Esophagus squamous epithelium (tissue), 5 donors: ENCODE measurements around the gene LLCFC1. TPM values are rescaled to one million over a fixed set of nuclear protein-coding genes. Genes with fewer than 3 reads are reported as not detected.

Source experiments
- DNase-seq: peaks from one replicate; lab custom pipeline; 2025; lab: John Stamatoyannopoulos, UW
- H3K27ac ChIP-seq, 4 donors: fragments of 200-600 bp; sonication (generic); one replicate each; pipeline ENCODE4 v1.5.1; 2016 to 2019; ENCODE audit warnings: mild to moderate bottlenecking in 1 of 4
- H3K27me3 ChIP-seq, 4 donors: fragments of 200-600 bp; sonication (generic); 1 replicate in 3 of 4; 2 replicates in 1 of 4; pipeline versions ENCODE4 v1.5.1 to v1.6.0; 2017 to 2021; ENCODE audit warnings: antibody characterized with exemption in 1 of 4
- H3K36me3 ChIP-seq, 3 donors: fragments of 200-600 bp; sonication (generic); one replicate each; pipeline ENCODE4 v1.5.1; 2016 to 2019
- H3K4me1 ChIP-seq, 3 donors: fragments of 200-600 bp; sonication (generic); one replicate each; pipeline ENCODE4 v1.5.1; 2017 to 2019
- H3K4me3 ChIP-seq, 4 donors: fragments of 200-600 bp; sonication (generic); 1 replicate in 3 of 4; 2 replicates in 1 of 4; pipeline ENCODE4 v1.5.1; 2016 to 2019; ENCODE audit warnings: mild to moderate bottlenecking in 2 of 4, moderate library complexity in 1 of 4
- H3K9me3 ChIP-seq, 3 donors: fragments of 200-600 bp; sonication (generic); one replicate each; pipeline ENCODE4 v1.5.1; 2016 to 2019
- POLR2A ChIP-seq, 4 donors: fragments of 450-650 bp; IDR thresholded peaks; one replicate each; pipeline ENCODE4 v1.6.1; 2017; ENCODE audit warnings: antibody characterized with exemption in 4 of 4, mild to moderate bottlenecking in 4 of 4, moderate library complexity in 3 of 4
- WGBS, 2 donors: methylation state at CpG; one replicate each; pipeline ENCODE4 v1.1.5; 2018; 5-methylcytosine and 5-hydroxymethylcytosine counted together
- intact Hi-C: fragments of 100-400 bp; cut with DNase I; formaldehyde crosslinking; loops from one replicate; pipeline ENCODE4 v1.15.0; 2022
- total RNA-seq, 4 donors: library from RNA; depleted of rRNA; stranded (reverse); fragments of >200 nt; gene quantifications; one replicate each; pipeline ENCODE4 v1.1.0, GENCODE V29; 2016
- TF ChIP-seq, protein P1 (sequence below), 6 experiments: fragments of 450-650 bp in 4 of 6; fragments of 200-600 bp in 2 of 6; sonication (generic) in 2 of 6; IDR thresholded peaks; one replicate each; pipeline ENCODE4 v1.5.1; 2016 to 2019; ENCODE audit warnings: antibody characterized with exemption in 6 of 6, mild to moderate bottlenecking in 4 of 6, moderate library complexity in 4 of 6
- donor health status: DM: yes; HTN: yes; CAD: no.

The LLCFC1 gene
- total RNA-seq, 4 donors from 2014 or later, result not detected

DNA sequence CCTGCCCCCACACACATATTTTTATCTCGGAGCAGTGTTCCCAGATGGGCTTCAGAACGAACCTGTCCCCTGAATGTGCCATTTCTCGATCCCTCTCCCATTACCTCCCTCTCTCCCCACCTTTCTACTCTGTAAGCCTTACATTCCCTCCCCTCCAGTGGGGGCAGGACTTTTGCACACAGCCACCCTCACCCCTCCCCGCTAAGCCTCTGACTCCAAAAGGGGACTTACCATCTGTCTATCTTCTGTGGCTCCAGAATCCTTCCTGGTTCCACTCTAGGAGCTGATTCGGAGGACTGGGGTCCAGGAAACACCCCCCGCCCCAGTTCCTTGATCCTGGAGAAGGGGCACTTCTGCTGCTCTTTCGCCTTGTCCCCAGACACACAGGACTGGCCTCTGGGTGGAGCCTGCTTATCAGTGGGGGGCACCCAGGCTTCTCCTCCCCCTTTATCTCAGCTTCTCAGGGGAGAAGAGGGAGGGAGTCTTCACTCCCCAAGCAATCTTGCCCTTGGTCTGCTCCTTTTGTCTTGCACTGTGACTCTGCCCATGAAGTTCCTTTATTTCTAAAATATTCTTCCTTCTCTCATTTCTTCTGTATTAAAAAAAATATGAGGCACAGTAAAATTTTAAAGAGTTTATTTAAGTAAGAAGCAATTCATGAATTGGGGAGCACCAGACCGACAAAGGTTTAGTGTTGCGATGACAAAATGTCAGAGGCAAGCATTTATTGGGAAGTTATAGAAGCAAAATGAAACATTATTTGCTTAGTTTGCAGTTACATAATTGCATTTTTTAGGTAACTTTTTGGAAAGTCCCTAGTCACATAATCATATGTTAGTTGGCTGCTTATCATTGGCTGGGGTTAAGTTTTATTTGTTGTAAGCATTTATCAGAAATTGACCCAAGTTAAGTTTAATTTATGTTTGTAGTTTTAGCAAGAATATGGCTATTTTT is 23.0 kb downstream of the LLCFC1 start, which contains the start of gene KEL:
Gene KEL, minus strand, starts transcription at position 391 of the 954 bp plus-strand sequence. Its CDS starts 157 bp downstream, at position 234.
- Histone ChIP-seq H3K27me3 (peaks cover 0 to 11% (median 0%) of the 10 kb centered on the region in 4 donors), H3K9me3 (no peaks in the 10 kb centered on the region), H3K36me3 (no peaks in the 10 kb centered on the region), H3K4me1 (peaks cover 0 to 3% (median under 1%) of the 10 kb centered on the region in 3 donors), H3K27ac (no peak within 1 kb of the TSS), H3K4me3 (no peak within 1 kb of the TSS)
- WGBS, 2 donors, result 68 to 70% methylated on average over 8 to 9 of the region's 9 CpGs
- intact Hi-C loops, result loop anchor here (5.0 kb wide), 1 partner anchor 80 kb away; no protein-coding TSS in a partner anchor
- DNase-seq, result no peak
- TF ChIP-seq POLR2A (IDR thresholded peaks at IDR 0.05), result no peak
- TF ChIP-seq, protein P1, sequence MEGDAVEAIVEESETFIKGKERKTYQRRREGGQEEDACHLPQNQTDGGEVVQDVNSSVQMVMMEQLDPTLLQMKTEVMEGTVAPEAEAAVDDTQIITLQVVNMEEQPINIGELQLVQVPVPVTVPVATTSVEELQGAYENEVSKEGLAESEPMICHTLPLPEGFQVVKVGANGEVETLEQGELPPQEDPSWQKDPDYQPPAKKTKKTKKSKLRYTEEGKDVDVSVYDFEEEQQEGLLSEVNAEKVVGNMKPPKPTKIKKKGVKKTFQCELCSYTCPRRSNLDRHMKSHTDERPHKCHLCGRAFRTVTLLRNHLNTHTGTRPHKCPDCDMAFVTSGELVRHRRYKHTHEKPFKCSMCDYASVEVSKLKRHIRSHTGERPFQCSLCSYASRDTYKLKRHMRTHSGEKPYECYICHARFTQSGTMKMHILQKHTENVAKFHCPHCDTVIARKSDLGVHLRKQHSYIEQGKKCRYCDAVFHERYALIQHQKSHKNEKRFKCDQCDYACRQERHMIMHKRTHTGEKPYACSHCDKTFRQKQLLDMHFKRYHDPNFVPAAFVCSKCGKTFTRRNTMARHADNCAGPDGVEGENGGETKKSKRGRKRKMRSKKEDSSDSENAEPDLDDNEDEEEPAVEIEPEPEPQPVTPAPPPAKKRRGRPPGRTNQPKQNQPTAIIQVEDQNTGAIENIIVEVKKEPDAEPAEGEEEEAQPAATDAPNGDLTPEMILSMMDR (IDR thresholded peaks at IDR 0.05), result no peak

DNA sequence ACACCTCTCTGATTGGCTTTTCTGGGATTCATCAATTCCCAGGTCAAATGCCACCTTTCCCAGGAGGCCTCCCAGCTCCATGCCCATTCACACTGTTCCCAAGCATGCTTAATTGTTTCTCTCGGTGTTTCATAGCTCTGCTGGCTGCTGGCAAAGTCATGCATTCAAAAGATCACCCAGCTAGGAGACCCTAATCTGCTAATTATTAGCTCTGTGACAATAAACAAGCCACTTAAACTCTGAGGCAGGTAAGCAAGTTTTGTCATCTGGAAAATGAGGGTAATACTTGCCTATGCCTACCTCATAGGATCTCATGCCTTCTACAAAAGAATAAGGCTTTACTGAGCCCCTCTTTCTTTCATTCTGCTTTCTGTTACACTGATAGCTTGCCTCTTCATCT is 23.7 kb downstream of the LLCFC1 start:
- H3K4me1 ChIP-seq, result no peaks in the 10 kb centered on the region
- H3K9me3 ChIP-seq, result no peaks in the 10 kb centered on the region
- H3K27me3 ChIP-seq, result peaks cover 0 to 11% (median 0%) of the 10 kb centered on the region in 4 donors
- H3K4me3 ChIP-seq, result no peak overlapping the region
- DNase-seq, result no peak
- intact Hi-C loops, result loop anchor here (5.0 kb wide), 1 partner anchor 81 kb away; no protein-coding TSS in a partner anchor
- no peak for TF ChIP-seq POLR2A (IDR thresholded peaks at IDR 0.05)
- TF ChIP-seq, protein P1 (IDR thresholded peaks at IDR 0.05), result no peak
- WGBS, 2 donors, result 25 to 38% methylated on average over 1 of the region's 1 CpG
- no peak overlapping the region for H3K27ac ChIP-seq
- H3K36me3 ChIP-seq, result no peaks in the 10 kb centered on the region

DNA sequence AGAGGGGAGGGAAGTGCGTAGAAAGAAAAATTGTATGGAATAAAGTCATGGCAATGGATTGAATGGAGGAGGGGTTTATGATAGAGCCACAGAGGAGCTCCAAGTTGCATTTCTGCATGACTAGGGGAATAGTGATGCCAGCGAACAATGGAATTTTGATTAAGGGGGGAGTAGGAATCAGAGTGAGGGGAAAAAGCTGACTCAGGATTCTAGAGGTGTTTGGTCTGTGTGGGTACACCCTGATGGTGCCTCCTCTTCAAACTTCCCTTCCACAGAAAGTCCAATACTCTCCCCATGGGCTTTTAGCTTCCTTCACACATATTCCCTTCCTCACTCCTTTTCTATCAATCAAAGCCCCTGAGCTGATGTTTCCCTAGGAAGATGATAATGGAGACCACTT is 24.7 kb downstream of the LLCFC1 start:
- no peak for DNase-seq
- intact Hi-C loops, result loop anchor here (5.0 kb wide), 1 partner anchor 82 kb away; no protein-coding TSS in a partner anchor
- Histone ChIP-seq H3K4me3 (no peak overlapping the region), H3K27me3 (peaks cover 0 to 20% (median 0%) of the 10 kb centered on the region in 4 donors), H3K36me3 (no peaks in the 10 kb centered on the region), H3K4me1 (no peaks in the 10 kb centered on the region), H3K27ac (no peak overlapping the region), H3K9me3 (no peaks in the 10 kb centered on the region)
- TF ChIP-seq, protein P1 (IDR thresholded peaks at IDR 0.05), result no peak
- TF ChIP-seq POLR2A (IDR thresholded peaks at IDR 0.05), result no peak
- WGBS, 2 donors, result 83 to 97% methylated on average over 2 of the region's 2 CpGs

DNA sequence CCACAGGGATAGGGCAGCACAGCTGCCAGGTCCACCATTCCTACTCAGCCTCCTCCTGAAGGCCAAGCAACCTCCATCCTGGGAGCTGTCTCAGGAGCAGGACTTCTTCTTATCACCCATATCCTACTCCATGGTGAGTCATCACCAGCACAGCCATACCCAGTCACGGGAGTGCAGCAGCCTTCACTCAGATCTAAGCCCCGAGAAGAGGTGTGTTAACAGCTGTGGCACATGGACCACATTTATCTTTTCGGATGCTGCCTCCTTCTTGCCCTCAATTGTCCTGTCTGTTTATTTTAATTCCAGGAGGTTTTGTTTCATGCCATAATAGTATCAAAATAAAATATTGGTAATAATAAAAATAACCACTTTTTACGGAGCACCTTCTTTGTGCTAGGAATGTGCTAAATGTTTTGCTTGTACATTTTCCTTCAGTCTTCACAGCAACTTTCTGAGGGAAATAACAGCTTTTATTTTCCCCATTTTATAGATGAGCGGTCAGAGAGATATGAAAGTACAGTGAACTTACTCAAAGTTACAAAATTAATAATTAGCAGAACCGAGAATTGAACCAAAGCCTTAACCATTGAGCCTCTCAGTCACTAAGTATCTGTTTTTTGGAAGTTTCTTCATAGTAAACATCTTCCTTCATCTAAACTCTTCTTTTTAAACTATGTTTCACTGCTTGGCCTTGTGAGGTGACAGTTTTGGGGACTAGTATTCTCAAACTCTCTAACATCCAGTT is 25.4 kb downstream of the LLCFC1 start:
- Histone ChIP-seq H3K9me3 (no peaks in the 10 kb centered on the region), H3K36me3 (no peaks in the 10 kb centered on the region), H3K27me3 (peaks cover 0 to 21% (median 0%) of the 10 kb centered on the region in 4 donors), H3K4me1 (no peaks in the 10 kb centered on the region), H3K27ac (no peak overlapping the region), H3K4me3 (no peak overlapping the region)
- DNase-seq, result no peak
- intact Hi-C loops, result loop anchor here (5.0 kb wide), 1 partner anchor 82 kb away; no protein-coding TSS in a partner anchor
- 74% methylated on average over 6 of the region's 6 CpGs for WGBS, 2 donors
- TF ChIP-seq, protein P1 (IDR thresholded peaks at IDR 0.05), result no peak
- no peak for TF ChIP-seq POLR2A (IDR thresholded peaks at IDR 0.05)
